ENCODE data around the gene TAF11L10. TPM values are rescaled to one million over a fixed set of nuclear protein-coding genes. Genes with fewer than 3 reads are reported as not detected.

The TAF11L10 gene
- total RNA-seq, 1 experiment from 2014 or later, result not detected

Other genes with a start within 250 kb of the TAF11L10 start
- gene TAF11L2, start 99.6 kb downstream of the TAF11L10 start, total RNA-seq (2014; rRNA removed; shearing (Covaris generic)), result not detected in 2 replicates
- gene TAF11L3, start 79.5 kb downstream of the TAF11L10 start, total RNA-seq (2014; rRNA removed; shearing (Covaris generic)), result not detected in 2 replicates
- not detected in 2 replicates for gene TAF11L4, start 76.0 kb downstream of the TAF11L10 start, total RNA-seq (2014; rRNA removed; shearing (Covaris generic))
- not detected in 2 replicates for gene TAF11L5, start 72.6 kb downstream of the TAF11L10 start, total RNA-seq (2014; rRNA removed; shearing (Covaris generic))
- not detected in 2 replicates for gene TAF11L6, start 69.2 kb downstream of the TAF11L10 start, total RNA-seq (2014; rRNA removed; shearing (Covaris generic))
- not detected in 2 replicates for gene TAF11L7, start 12.1 kb downstream of the TAF11L10 start, total RNA-seq (2014; rRNA removed; shearing (Covaris generic))
- gene TAF11L8, start 6.9 kb downstream of the TAF11L10 start, total RNA-seq (2014; rRNA removed; shearing (Covaris generic)), result not detected in 2 replicates
- not detected in 2 replicates for gene TAF11L9, start 3.4 kb downstream of the TAF11L10 start, total RNA-seq (2014; rRNA removed; shearing (Covaris generic))
- not detected in 2 replicates for gene TAF11L11, start 6.4 kb upstream of the TAF11L10 start, total RNA-seq (2014; rRNA removed; shearing (Covaris generic))
- gene TAF11L12, start 12.6 kb upstream of the TAF11L10 start, total RNA-seq (2014; rRNA removed; shearing (Covaris generic)), result not detected in 2 replicates
- gene TAF11L13, start 34.3 kb upstream of the TAF11L10 start, total RNA-seq (2014; rRNA removed; shearing (Covaris generic)), result not detected in 2 replicates
- gene TAF11L14, start 36.6 kb upstream of the TAF11L10 start, total RNA-seq (2014; rRNA removed; shearing (Covaris generic)), result not detected in 2 replicates

All from H7 (cell line).